Neural cell (in vitro differentiated cells): ENCODE measurements around the gene PANX1. TPM values are rescaled to one million over a fixed set of nuclear protein-coding genes. Genes with fewer than 3 reads are reported as not detected.

Experiments
- H2AFZ ChIP-seq: fragments of 200-600, 300-800 bp; sonication (generic), shearing (Covaris generic); 2 replicates; pipeline ENCODE4 v1.6.0; 2014; ENCODE audit warnings: low read depth, mild to moderate bottlenecking, antibody characterized with exemption, low read length, moderate library complexity
- H3F3A ChIP-seq: fragments of 200-600 bp; shearing (Covaris generic); 2 replicates; pipeline ENCODE4 v1.6.1; 2016; ENCODE audit warnings: mild to moderate bottlenecking, moderate library complexity, mixed read lengths, antibody characterized with exemption, low read length; ENCODE audit not compliant: insufficient read depth, poor library complexity, severe bottlenecking
- H3K27ac ChIP-seq: fragments of 200-600, 300-800 bp; sonication (generic), shearing (Covaris generic); 2 replicates; pipeline ENCODE4 v1.5.1; 2014; ENCODE audit warnings: mild to moderate bottlenecking, low read length, moderate library complexity
- H3K27me3 ChIP-seq: fragments of 300-800, 200-600 bp; sonication (generic), shearing (Covaris generic); 2 replicates; pipeline ENCODE4 v1.6.0; 2014; ENCODE audit warnings: mild to moderate bottlenecking, low read depth, low read length, moderate library complexity; ENCODE audit not compliant: insufficient read depth
- H3K36me3 ChIP-seq: fragments of 300-800, 200-600 bp; sonication (generic), shearing (Covaris generic); 2 replicates; pipeline ENCODE4 v1.5.1; 2014; ENCODE audit warnings: mild to moderate bottlenecking, antibody characterized with exemption, low read length, moderate library complexity; ENCODE audit not compliant: insufficient read depth
- H3K4me2 ChIP-seq: fragments of 300-800, 200-600 bp; sonication (generic), shearing (Covaris generic); 2 replicates; pipeline ENCODE4 v1.6.0; 2014; ENCODE audit warnings: mild to moderate bottlenecking, low read length
- H3K4me3 ChIP-seq: fragments of 300-800, 200-600 bp; sonication (generic), shearing (Covaris generic); 2 replicates; pipeline ENCODE4 v1.5.1; 2014; ENCODE audit warnings: mild to moderate bottlenecking, low read length, moderate library complexity
- H3K79me2 ChIP-seq: fragments of 200-600 bp; shearing (Covaris generic); replicated peaks from 2 replicates; pipeline ENCODE4 v1.6.0; 2014; ENCODE audit warnings: mild to moderate bottlenecking, low read length, moderate library complexity; ENCODE audit not compliant: insufficient read depth
- H3K9ac ChIP-seq: fragments of 300-800, 200-600 bp; sonication (generic), shearing (Covaris generic); 2 replicates; pipeline ENCODE4 v1.6.1; 2016; ENCODE audit warnings: mild to moderate bottlenecking, low read length, mixed read lengths
- H3K9me2 ChIP-seq: fragments of 200-600 bp; shearing (Covaris generic); 2 replicates; pipeline ENCODE4 v1.6.1; 2016; ENCODE audit warnings: mild to moderate bottlenecking, low read length, mixed read lengths; ENCODE audit not compliant: insufficient read depth
- H3K9me3 ChIP-seq: fragments of 200-600, 300-800 bp; sonication (generic), shearing (Covaris generic); 2 replicates; pipeline ENCODE4 v1.6.1; 2016; ENCODE audit warnings: mild to moderate bottlenecking, mixed run types, low read length, moderate library complexity, mixed read lengths
- H4K20me1 ChIP-seq: fragments of 200-600 bp; shearing (Covaris generic); 2 replicates; pipeline ENCODE4 v1.6.1; 2016; ENCODE audit warnings: mild to moderate bottlenecking, mixed run types; ENCODE audit not compliant: insufficient read depth
- EP300 ChIP-seq: fragments of 450-650 bp; conservative IDR thresholded peaks from 2 replicates; pipeline ENCODE4 v1.6.1; 2014; ENCODE audit warnings: antibody characterized with exemption, mild to moderate bottlenecking, moderate library complexity; ENCODE audit not compliant: poor library complexity, severe bottlenecking
- EZH2 ChIP-seq: fragments of 200-600, 300-800 bp; shearing (Covaris generic), sonication (generic); IDR thresholded peaks from 2 replicates; pipeline ENCODE4 v1.6.1; 2014; ENCODE audit warnings: antibody characterized with exemption, low read length, borderline replicate concordance, mild to moderate bottlenecking; ENCODE audit not compliant: insufficient read depth, poor library complexity, severe bottlenecking
- MXI1 ChIP-seq: fragments of 450-650 bp; conservative IDR thresholded peaks from 2 replicates; pipeline ENCODE4 v1.6.1; 2014; ENCODE audit warnings: antibody characterized with exemption, mild to moderate bottlenecking; ENCODE audit not compliant: poor library complexity, severe bottlenecking
- POLR2AphosphoS5 ChIP-seq: IDR thresholded peaks from 2 replicates; pipeline ENCODE4 v1.6.1; 2012
- RAD21 ChIP-seq: fragments of 450-650 bp; conservative IDR thresholded peaks from 2 replicates; pipeline ENCODE4 v1.6.1; 2014; ENCODE audit warnings: antibody characterized with exemption, mild to moderate bottlenecking, moderate library complexity
- SMC3 ChIP-seq: fragments of 450-650 bp; conservative IDR thresholded peaks from 2 replicates; pipeline ENCODE4 v1.6.1; 2014; ENCODE audit warnings: antibody characterized with exemption, mild to moderate bottlenecking, moderate library complexity; ENCODE audit not compliant: poor library complexity
- TAF1 ChIP-seq: IDR thresholded peaks from 2 replicates; pipeline ENCODE4 v1.6.1; 2012; ENCODE audit warnings: low read depth
- polyA plus RNA-seq: library from polyadenylated mRNA; depleted of rRNA; stranded (reverse); fragments of >200 nt; gene quantifications from 2 replicates; pipeline ENCODE4 v1.2.3, GENCODE V29; 2014
- TF ChIP-seq, protein P1 (sequence below): IDR thresholded peaks from 2 replicates; pipeline ENCODE4 v1.6.1; 2012; ENCODE audit warnings: borderline replicate concordance
- TF ChIP-seq, protein P2 (sequence below): fragments of 450-650 bp; IDR thresholded peaks from 2 replicates; pipeline ENCODE4 v1.5.1; 2014; ENCODE audit warnings: antibody characterized with exemption, mild to moderate bottlenecking, moderate library complexity; ENCODE audit not compliant: poor library complexity, severe bottlenecking

PANX1 gene
- polyA plus RNA-seq, 1 donor from 2014 or later: 48.0 TPM

DNA sequence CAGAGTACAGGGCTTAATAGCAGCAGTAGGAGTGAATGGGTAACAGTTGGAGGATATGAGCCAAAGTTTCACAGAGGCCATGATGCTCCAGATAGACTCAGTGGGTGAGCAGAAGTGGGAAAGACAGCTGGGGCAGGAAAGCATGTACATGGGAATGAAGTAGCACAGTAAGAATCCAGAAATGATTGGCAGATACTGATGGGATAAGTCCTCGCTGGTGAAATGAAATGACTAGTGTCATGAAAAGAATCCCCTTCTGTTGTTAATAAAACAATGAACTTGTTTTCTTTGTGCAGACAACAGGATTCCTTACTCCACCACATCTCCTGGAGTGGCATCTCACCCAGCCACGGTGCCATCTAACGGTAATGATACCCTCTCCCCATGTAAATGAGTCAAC is 17.4 kb upstream of the PANX1 start:
- no peak for TF ChIP-seq POLR2AphosphoS5
- TF ChIP-seq, protein P1, sequence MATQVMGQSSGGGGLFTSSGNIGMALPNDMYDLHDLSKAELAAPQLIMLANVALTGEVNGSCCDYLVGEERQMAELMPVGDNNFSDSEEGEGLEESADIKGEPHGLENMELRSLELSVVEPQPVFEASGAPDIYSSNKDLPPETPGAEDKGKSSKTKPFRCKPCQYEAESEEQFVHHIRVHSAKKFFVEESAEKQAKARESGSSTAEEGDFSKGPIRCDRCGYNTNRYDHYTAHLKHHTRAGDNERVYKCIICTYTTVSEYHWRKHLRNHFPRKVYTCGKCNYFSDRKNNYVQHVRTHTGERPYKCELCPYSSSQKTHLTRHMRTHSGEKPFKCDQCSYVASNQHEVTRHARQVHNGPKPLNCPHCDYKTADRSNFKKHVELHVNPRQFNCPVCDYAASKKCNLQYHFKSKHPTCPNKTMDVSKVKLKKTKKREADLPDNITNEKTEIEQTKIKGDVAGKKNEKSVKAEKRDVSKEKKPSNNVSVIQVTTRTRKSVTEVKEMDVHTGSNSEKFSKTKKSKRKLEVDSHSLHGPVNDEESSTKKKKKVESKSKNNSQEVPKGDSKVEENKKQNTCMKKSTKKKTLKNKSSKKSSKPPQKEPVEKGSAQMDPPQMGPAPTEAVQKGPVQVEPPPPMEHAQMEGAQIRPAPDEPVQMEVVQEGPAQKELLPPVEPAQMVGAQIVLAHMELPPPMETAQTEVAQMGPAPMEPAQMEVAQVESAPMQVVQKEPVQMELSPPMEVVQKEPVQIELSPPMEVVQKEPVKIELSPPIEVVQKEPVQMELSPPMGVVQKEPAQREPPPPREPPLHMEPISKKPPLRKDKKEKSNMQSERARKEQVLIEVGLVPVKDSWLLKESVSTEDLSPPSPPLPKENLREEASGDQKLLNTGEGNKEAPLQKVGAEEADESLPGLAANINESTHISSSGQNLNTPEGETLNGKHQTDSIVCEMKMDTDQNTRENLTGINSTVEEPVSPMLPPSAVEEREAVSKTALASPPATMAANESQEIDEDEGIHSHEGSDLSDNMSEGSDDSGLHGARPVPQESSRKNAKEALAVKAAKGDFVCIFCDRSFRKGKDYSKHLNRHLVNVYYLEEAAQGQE: no peak
- TF ChIP-seq MXI1: no peak
- no peak for TF ChIP-seq RAD21
- TF ChIP-seq EP300: no peak
- no peak for TF ChIP-seq SMC3
- TF ChIP-seq TAF1: no peak
- TF ChIP-seq, protein P2, sequence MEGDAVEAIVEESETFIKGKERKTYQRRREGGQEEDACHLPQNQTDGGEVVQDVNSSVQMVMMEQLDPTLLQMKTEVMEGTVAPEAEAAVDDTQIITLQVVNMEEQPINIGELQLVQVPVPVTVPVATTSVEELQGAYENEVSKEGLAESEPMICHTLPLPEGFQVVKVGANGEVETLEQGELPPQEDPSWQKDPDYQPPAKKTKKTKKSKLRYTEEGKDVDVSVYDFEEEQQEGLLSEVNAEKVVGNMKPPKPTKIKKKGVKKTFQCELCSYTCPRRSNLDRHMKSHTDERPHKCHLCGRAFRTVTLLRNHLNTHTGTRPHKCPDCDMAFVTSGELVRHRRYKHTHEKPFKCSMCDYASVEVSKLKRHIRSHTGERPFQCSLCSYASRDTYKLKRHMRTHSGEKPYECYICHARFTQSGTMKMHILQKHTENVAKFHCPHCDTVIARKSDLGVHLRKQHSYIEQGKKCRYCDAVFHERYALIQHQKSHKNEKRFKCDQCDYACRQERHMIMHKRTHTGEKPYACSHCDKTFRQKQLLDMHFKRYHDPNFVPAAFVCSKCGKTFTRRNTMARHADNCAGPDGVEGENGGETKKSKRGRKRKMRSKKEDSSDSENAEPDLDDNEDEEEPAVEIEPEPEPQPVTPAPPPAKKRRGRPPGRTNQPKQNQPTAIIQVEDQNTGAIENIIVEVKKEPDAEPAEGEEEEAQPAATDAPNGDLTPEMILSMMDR: no peak
- TF ChIP-seq EZH2: no peak
- Histone ChIP-seq H3K79me2 (no peaks in the 10 kb centered on the region), H3K9ac (no peak overlapping the region), H4K20me1 (no peaks in the 10 kb centered on the region), H3K4me2 (no peak overlapping the region), H3K27ac (no peak overlapping the region), H3K4me3 (no peak overlapping the region), H3K27me3 (no peaks in the 10 kb centered on the region), H2AFZ (no peak overlapping the region), H3K36me3 (no peaks in the 10 kb centered on the region), H3F3A (no peaks in the 10 kb centered on the region), H3K9me3 (no peaks in the 10 kb centered on the region), H3K9me2 (no peaks in the 10 kb centered on the region)

DNA sequence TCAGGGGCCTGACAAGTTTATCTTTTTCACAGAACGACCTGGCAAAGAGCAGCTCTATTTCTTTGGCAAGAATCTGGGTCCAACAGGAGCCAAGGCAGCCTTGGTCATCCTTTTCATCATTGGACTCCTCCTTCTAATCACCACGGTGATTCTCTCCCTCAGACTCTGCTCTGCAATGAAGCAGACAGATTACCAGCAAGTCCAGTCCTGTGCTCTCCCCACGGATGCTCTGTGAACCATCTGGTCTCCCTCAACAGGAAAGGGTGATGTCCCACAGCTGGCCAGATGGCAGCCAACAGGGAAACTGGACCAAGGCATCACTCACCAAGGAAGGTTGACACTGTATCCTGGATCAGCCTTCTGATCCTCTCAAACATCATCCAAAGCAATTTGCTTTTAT is 17.0 kb upstream of the PANX1 start:
- Histone ChIP-seq H3K9ac (no peak overlapping the region), H3K9me3 (no peaks in the 10 kb centered on the region), H2AFZ (no peak overlapping the region), H3K79me2 (no peaks in the 10 kb centered on the region), H3F3A (no peaks in the 10 kb centered on the region), H4K20me1 (no peaks in the 10 kb centered on the region), H3K4me2 (no peak overlapping the region), H3K4me3 (no peak overlapping the region), H3K9me2 (no peaks in the 10 kb centered on the region), H3K36me3 (no peaks in the 10 kb centered on the region), H3K27ac (no peak overlapping the region), H3K27me3 (no peaks in the 10 kb centered on the region)
- TF ChIP-seq EZH2: no peak
- no peak for TF ChIP-seq POLR2AphosphoS5
- TF ChIP-seq MXI1: no peak
- TF ChIP-seq RAD21: no peak
- TF ChIP-seq EP300: no peak
- TF ChIP-seq, protein P2: no peak
- no peak for TF ChIP-seq TAF1
